Measurements from ENCODE around the gene SF1.
"Not testable (repeated sequence)": the region's sequence is repeated elsewhere in the genome, so short reads cannot be mapped to it uniquely, and the experiment has no call there.

SF1 gene, protein sequence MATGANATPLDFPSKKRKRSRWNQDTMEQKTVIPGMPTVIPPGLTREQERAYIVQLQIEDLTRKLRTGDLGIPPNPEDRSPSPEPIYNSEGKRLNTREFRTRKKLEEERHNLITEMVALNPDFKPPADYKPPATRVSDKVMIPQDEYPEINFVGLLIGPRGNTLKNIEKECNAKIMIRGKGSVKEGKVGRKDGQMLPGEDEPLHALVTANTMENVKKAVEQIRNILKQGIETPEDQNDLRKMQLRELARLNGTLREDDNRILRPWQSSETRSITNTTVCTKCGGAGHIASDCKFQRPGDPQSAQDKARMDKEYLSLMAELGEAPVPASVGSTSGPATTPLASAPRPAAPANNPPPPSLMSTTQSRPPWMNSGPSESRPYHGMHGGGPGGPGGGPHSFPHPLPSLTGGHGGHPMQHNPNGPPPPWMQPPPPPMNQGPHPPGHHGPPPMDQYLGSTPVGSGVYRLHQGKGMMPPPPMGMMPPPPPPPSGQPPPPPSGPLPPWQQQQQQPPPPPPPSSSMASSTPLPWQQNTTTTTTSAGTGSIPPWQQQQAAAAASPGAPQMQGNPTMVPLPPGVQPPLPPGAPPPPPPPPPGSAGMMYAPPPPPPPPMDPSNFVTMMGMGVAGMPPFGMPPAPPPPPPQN

DNA sequence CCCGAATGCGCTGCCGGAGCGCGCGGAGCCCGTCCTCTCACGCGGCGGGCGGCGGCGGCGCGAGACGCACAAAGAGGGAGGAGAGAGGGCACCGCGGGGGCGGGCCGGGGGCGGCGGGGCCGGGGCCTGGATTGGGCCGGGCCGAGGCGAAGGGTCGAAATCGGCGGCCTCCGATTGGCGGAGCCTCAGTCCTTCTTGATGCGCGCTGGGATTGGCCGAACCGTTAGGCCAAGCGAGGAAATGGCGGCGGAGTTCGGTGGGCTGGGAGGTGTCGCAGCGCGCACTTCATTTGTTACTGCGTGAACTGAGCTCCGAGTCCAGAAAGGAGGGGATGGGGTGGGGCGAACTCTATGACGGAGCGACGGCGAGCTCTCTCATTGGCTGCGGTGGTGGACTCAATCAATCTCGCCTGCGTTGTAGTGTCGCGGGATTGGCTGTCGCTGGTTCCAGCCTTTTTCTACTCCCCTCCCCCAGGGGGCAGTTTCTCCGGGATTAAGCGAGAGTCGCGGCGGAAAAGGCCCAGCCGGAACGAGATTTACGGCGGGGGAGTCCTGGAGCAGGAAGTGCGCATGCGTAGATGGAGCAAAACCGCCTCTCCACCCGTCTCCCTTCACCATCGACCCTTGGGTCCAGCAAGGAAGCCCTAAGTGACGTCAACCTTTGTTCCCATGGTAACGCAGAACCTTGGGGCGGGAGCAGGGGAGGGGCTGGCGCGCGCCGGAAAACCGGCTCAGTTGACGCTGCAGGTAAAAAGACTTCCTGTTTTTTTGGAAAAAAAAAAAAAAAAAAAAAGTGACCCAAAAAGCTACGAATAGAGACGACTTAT, at the start of gene SF1:
Gene SF1 (minus strand): TSS at position 70 of the 826 bp plus-strand sequence. CDS start 150 bp downstream, outside the sequence.
- peak; percentile 91 for DNase-seq (ENCODE audit: low read depth)

DNA sequence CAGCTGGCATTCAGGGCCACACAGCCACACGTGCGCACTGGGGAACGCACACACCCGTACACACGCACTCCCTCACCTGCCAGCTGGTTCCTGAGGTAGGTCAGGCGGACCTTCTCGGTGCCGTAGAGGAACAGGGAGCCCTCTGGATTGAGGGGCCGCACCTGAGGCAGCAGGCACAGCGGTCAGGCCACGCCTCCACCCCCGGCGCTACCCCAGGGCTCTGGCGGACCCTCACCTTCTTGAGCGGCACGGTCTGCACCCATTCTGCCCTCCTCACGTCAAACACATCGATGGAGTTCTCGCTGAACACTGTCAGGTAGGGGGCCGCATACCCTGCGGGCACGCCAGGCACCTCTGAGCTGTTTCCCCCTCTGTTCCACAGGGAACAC, 49.1 kb upstream of the SF1 start:
- no peak for DNase-seq (ENCODE audit: low read depth)

DNA sequence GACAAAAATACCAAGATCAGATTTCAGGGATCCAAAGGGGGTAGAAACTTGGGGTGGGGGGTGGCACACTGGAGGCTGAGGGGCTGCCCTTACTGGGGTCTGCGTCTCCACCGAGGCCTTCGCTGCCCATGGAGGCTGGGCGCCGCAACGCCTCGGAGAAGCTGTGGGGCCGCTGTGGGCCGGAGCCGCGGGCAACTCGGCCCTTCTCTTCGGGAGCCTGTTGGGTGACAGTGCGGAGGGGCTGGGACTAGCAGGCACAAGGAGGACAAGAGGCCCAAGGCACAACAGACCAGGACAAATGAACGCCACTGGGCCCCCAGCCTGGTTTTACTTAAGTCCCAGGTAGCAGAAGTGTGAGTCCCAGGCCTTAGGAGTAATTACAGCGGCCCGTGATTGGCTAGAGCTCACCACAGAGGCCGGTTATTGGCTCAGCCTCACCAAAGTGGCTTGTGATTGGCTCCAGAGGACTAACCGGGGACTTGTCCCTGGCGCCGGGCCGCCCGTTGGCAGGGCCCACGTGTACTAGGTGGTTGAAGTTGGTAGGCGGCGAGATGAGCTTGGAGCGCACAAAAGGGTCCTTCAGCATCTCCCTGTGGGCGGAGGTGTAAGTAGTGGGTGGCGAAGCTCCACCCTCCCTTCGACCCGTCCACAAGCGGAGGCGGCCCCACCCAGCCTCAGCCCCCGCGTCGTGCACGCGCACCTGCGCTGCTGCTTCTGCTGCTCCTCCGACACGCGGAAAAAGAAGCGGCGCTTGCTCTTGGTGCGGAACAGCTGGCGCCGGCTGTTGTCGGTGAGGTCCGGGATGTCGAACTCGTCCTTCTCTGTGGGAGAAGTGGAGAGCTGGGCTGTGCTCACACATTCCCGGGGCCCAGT, 48.5 kb upstream of the SF1 start:
- no peak for DNase-seq (ENCODE audit: low read depth)

DNA sequence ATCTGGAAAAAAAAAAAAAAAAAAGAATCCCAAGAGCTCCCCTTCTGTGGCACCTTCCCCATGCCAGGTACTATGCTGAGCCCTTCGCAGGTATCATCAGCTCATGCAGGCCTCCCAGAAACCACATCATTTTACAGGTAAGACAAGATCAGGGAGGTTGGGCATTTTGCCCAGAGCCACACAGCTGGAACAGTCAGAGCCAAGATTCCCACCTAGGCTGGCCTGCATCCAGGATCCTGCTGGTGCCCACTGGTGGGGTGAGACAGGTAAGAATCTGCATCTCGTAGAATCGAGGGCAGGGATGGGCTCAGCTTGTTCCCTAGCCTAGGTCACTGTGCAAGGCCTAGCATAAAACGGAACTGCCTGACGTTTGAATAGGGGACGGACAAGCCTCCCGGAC, 47.7 kb upstream of the SF1 start:
- no peak for DNase-seq (ENCODE audit: low read depth)

DNA sequence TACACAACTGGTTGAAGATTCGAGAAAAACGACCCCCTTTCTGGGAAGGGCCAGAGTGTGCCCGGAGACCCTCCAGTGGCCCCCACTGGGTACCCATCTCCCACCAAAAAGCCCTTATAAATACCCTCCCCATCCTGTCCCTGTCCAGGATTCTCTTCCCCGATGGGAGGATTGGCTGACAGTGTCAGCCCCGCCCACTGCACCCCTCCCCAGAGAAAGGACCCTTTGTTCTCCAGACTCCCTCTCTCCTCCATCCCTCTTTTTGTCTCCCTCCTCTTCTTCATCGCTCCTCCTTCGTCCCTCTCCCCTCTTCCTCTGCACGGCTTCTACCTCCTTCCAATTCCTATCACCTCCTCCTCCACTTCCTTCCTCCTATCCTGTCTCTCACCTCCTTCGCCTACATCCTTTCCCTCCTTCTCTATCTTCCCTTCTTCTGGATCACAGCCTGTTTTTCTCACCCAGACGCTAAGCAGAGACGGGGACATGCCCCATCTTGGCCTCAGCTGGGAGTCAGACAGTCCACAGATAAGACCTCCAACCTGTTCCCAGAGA, 45.3 kb upstream of the SF1 start:
- DNase-seq (ENCODE audit: low read depth): no peak

DNA sequence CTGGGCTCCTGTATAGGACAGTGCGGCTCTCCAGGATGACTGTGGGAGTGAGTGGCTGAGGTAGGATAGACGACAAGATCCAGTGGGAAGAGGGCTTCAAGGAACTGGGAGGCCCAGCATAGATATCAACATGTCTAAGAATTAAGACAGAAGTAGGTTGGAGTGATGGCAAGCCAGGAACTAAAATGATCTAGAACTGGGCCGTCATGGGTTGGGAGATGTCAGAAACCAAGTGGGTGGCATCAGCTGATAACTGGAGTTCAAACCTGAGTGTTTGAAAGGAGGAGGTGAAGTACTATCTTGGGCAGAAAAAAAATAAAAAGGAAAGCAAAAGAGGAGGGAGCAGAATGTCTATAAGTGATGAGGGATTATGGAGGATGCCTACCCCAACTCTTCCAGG, 39.1 kb upstream of the SF1 start:
- no peak for DNase-seq (ENCODE audit: low read depth)

DNA sequence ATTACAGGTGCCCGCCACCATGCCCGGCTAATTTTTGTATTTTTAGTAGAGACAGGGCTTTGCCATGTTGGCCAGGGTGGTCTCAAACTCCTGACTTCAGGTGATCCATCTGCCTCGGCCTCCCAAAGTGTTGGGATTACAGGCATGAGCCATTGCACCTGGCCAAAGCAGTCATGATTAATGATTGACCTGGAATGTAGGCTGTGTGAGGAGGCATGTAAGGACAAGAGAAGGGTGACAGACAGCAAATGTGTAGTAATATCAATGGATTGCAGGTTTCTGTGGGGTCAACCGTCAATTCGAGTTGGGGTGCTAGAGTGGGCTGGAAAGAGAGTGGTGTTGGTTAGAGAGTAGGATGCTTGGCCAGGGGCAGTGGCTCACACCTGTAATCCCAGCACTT, 37.1 kb upstream of the SF1 start:
- not testable (repeated sequence) for DNase-seq (ENCODE audit: low read depth)

DNA sequence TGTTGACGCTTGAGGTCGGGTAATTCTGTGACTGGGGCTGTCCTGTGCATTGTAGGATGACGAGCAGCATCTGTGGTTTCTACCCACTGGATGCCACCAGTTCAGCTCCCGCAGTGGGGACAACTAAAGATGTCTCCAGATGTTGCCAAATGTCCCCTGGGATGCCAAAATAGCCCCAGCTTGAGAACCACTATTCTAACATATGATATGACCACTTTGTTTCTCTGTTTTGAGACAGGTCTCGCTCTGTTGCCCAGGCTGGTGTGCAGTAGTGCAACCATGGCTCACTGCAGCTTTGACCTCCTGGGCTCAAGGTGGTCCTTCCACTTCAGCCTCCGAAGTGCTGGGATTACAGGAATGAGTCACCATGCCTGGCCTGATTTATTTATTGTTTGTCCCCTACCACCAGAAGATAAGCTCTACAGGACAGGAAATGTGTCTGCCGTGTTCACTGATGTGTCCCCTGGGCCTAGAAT, 36.4 kb upstream of the SF1 start:
- DNase-seq (ENCODE audit: low read depth): no peak

DNA sequence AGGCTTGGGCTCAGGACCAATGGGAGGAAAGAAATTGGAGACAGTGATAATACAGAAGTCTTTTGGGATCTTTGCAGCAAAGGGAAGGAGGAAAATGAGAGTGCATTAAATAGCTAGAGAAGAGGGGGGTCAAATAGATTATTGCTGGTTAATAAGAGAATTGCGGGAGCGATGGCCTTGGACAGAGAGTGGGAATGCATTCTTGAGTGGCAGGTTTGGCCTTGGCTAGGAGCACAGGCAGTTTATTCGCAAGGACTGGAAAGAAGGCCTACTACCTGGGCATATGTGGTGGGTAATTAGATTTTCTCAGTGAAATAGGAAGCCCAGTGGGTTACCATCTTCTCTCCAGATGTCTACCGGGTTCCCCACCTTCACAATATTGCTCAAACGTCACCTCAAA, 35.5 kb upstream of the SF1 start:
- no peak for DNase-seq (ENCODE audit: low read depth)

DNA sequence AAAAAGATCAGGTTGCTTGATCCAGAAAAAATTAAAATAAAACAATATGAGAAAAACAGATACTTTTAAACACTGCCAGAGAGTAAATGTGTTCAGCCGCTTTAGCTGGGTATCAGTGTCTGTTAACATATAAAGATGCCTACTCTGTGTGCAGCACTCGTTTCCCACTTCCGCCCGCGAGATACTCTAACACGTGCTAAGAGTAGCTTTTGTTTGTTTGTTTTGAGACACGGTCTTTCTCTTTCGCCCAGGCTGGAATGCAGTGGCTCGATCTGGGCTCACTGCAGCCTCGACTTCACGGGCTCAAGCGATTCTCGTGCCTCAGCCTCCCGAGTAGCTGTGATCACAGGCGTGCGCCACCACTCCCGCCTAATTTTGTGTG, 32.5 kb upstream of the SF1 start:
- DNase-seq (ENCODE audit: low read depth): no peak

DNA sequence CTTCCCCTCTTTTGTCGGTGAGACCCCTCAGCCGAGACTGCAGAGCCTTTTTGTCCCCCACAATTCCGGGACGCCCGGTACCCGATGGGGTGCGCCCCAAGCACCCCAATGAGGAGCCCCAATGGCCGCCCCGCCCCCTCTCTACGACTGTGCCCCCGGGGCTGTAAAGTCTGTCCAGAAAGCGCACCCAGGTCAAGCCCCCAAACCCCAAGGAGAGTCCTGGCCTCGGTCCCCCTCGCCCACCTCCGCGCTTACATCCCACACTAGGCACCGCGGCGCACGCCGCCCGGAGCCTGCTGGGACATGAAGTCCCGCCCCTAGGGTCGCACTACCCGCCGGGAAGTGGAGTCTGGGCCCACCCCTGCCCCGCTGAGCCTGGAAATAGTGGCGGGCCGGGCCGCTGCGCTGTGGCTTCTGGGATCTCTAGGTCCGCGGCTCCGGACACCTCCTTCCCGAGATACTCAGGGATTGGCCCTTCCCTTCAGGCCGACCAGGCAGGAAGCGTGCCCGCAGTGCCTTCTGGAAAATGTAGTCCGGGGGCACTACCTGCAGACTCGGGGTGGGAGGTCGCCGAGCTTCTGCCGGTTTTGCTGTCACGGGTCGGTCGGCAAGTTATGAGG, 32.0 kb upstream of the SF1 start, which contains the start of gene MEN1:
Gene MEN1 (minus strand): TSS at position 281 of the 620 bp plus-strand sequence. CDS start 442 bp downstream, outside the sequence.
- DNase-seq (ENCODE audit: low read depth): peak; percentile 56

DNA sequence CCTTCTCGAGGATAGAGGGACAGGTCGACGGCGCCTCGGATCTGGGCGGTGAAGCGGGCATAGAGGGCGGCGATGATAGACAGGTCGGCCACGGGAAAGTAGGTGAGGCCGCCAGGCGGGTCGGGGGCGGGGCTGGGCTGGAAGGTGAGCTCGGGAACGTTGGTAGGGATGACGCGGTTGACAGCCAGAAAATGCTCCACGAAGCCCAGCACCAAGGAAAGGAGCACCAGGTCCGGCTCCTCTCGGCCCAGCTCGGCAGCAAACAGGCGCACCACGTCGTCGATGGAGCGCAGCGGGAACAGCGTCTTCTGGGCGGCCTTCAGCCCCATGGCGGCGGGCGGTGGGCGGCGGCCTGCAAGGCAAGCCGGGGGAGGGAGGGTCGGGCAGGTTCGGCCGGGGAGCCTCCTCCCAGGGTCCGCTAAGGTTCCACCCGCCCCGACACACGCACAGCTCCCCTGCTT, 31.5 kb upstream of the SF1 start:
- DNase-seq (ENCODE audit: low read depth): no peak

DNA sequence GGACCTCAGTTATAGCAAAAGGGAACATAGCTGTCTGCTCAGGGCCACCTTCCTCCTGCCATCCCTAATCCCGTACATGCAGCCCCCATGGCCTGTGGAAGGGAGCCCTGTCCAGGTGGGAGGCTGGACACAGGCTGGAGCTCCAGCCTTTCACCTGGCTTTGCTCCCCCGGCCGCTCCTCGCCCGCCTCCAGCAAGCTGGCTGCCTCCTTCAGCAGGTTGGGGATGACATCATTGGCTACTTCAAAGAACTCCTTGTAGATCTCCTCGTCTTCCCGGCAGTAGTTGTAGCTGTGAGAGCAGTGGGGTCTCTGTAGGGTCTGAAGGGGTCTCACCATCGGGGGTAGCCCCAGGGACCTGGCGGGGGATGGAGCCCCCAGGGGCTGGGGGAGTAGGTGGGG, 27.1 kb upstream of the SF1 start:
- no peak for DNase-seq (ENCODE audit: low read depth)

DNA sequence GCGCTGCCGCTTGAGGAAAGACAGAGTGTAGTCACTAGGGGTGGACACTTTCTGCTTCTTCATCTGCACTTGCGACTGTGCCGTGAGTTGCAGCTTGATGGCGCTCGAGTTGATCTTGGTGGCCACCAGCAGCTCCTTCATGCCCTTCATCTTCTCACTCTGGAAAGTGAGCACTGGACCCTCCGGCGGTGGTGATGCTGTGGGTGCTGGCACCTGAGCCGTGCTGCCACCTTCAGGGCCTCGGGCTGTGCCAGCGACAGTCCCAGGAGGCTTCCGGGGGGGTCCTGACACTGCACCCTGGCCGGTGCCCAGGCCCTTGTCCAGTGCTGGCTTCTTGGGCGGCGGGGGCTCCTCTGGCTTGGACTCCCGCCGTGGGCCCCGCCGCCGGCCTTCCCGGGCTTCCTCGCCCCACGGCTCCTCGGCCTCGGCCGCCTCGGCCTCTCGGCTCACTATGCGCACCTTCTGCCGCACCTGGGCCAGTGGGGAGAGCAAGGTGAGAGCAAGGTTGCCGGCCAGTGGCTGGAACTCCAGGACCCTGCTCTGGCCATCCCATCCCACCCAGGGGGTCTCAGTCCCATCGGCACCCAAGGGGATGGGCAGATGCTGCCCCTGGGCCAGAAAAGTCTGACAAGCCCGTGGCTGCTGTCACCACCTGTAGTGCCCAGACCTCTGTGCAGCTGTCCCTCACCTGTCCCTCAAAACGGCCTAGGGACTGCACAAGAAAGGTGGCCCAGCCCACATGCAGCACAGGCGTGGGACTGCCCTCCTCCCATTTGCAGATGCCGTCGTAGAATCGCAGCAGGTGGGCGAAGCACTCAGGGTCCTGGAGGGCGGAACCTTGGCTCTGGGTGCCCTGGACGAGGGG, 26.2 kb upstream of the SF1 start:
- no peak for DNase-seq (ENCODE audit: low read depth)

DNA sequence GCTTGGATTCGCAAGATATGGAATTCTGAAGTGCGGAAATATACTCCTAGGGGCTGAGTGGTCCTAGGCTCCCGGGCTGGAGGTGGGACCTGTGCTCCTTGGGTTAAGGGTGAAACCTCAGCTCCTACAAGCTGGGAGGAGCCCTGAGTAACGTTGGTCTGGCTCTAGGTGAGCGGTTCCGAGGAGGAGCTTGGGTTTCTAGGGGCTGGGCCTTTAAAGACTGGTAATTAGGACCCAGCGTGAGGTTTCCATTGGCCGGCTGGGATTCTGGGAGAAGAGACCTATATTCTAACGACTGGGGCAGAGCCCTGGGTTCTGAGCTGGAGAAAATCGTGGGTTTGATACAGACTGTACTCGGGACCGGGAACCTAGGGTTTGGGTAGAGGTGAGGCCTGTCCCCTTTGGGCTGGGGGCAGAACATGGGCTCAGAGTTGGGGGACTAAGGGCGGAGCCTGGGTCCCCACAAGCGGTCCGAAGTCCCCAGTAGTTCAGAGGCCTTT, 25.6 kb upstream of the SF1 start:
- DNase-seq (ENCODE audit: low read depth): no peak

DNA sequence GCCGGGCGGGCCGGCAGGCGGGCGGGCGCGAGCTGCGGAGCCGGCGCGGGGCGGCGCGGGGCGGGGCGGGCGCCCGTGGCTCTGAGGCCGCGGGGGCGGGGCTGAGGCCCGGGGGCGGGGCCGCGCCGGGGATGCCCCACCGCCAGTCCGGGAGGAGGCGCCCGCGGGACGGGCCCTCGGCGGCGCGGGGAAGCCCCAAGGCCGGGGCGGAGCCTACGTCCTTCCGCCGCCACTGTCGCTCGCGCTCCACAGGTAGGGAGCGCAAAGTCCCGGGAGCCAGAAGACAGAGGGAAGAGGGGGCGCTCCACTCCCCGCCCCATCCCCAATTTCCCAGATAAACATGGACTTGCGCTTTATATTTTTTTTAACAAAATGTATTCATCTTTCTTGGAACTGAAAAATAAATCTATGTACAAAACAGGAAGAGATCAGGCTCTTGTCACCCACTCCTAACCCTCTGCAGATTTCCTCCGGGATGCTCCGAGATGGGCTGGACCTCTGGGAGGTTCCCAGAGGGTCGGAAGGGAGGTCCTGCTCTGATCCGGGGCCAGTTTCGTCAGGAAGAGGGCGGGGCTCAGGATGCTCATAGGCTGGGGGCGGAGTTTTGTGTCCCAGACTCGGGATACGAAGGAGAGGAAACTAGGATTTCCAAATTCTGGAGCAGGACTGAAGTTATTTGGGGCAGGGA, 25.0 kb upstream of the SF1 start, which contains the start of gene MAP4K2:
Gene MAP4K2 (minus strand): TSS at position 57 of the 688 bp plus-strand sequence. CDS start 65 bp downstream, outside the sequence.
- peak; percentile 78 for DNase-seq (ENCODE audit: low read depth)

DNA sequence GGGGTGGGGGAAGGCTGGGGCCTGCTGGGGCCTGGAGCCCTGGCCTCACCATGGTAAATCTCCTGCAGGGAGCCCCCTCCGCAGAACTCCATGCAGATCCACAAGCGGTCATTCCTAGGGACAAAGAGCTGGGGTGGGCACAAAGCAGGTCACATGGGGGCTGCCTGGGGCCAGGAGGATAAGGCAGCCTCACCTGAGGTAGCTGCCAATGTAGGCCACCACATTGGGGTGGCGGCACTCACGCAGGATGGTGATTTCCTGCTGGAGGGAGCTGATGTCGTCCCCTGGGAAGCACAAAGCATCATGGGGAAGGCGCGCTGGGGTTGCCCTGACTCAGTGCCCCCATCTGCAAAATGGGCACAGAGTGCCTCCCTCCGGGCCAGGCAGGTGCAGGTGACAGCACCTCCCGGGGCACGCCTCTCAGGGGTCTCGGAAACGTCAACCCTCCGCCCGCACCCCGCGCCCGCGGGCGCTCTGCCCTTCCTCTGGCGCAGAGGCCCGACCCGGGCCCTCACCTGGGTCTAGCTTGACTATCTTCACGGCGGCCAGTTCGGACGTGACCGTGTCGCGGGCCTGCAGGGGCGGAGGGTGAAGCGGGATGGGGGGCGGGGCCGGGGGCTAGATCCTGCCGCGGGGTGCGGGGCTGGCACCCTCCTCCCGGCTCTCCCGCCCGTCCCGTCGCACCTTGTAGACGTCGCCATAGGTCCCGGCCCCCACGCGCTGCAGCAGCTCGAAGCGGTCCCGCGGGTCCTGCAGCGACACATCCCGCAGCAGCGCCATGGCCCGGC, 24.2 kb upstream of the SF1 start:
- no peak for DNase-seq (ENCODE audit: low read depth)
